ENCODE results near the gene MYO5A.

Gene MYO5A

GRCh38 chr15:52278636-52279367, 249.9 kb downstream of the MYO5A start:
- no peak for TF ChIP-seq SPI1 (IDR thresholded peaks at IDR 0.05; ENCODE audit: borderline replicate concordance, low read depth)
- no peak for TF ChIP-seq CTCF (IDR thresholded peaks at IDR 0.05; ENCODE audit: insufficient read depth, low read length)
- no peak for TF ChIP-seq POLR2AphosphoS5 (IDR thresholded peaks at IDR 0.05; ENCODE audit: low read depth)
- TF ChIP-seq REST (IDR thresholded peaks at IDR 0.05; ENCODE audit: insufficient replicate concordance, low read depth): no peak
- no peak for TF ChIP-seq GABPA (IDR thresholded peaks at IDR 0.05; ENCODE audit: low read depth)
- H3K4me3 ChIP-seq (replicated peaks; ENCODE audit: insufficient read depth, low read length): no peak overlapping the region
- no peaks in the 10 kb centered on the region for H3K27me3 ChIP-seq (ENCODE audit: insufficient read depth, poor library complexity, severe bottlenecking)
- no peak overlapping the region for H3K27ac ChIP-seq (replicated peaks)
- no peak for DNase-seq (ENCODE audit: low read depth in 1 of 2, low spot score in 1 of 2)

GRCh38 chr15:52278135-52278534, 250.5 kb downstream of the MYO5A start:
- Histone ChIP-seq H3K4me3 (replicated peaks; ENCODE audit: insufficient read depth, low read length) (no peak overlapping the region), H3K27me3 (ENCODE audit: insufficient read depth, poor library complexity, severe bottlenecking) (no peaks in the 10 kb centered on the region), H3K27ac (replicated peaks) (no peak overlapping the region)
- DNase-seq (ENCODE audit: low read depth in 1 of 2, low spot score in 1 of 2): no peak
- TF ChIP-seq POLR2AphosphoS5 (IDR thresholded peaks at IDR 0.05; ENCODE audit: low read depth): no peak
- no peak for TF ChIP-seq CTCF (IDR thresholded peaks at IDR 0.05; ENCODE audit: insufficient read depth, low read length)
- TF ChIP-seq SPI1 (IDR thresholded peaks at IDR 0.05; ENCODE audit: borderline replicate concordance, low read depth): no peak
- TF ChIP-seq GABPA (IDR thresholded peaks at IDR 0.05; ENCODE audit: low read depth): no peak
- no peak for TF ChIP-seq REST (IDR thresholded peaks at IDR 0.05; ENCODE audit: insufficient replicate concordance, low read depth)

- no peak for TF ChIP-seq SPI1 (IDR thresholded peaks at IDR 0.05; ENCODE audit: borderline replicate concordance, low read depth)
- TF ChIP-seq POLR2AphosphoS5 (IDR thresholded peaks at IDR 0.05; ENCODE audit: low read depth): no peak
- TF ChIP-seq CTCF (IDR thresholded peaks at IDR 0.05; ENCODE audit: insufficient read depth, low read length): no peak
- no peak for TF ChIP-seq GABPA (IDR thresholded peaks at IDR 0.05; ENCODE audit: low read depth)
- no peak for TF ChIP-seq REST (IDR thresholded peaks at IDR 0.05; ENCODE audit: insufficient replicate concordance, low read depth)
- Histone ChIP-seq H3K27ac (replicated peaks) (no peak overlapping the region), H3K4me3 (replicated peaks; ENCODE audit: insufficient read depth, low read length) (no peak overlapping the region), H3K27me3 (ENCODE audit: insufficient read depth, poor library complexity, severe bottlenecking) (no peaks in the 10 kb centered on the region)
- no peak for DNase-seq (ENCODE audit: low read depth in 1 of 2, low spot score in 1 of 2)
These were observed 251.1 kb downstream of the MYO5A start for GRCh38 chr15:52277575-52277974.
